GM18508 (cell line): ENCODE data around the gene LRRC37B.
"Not testable (repeated sequence)": the region's sequence is repeated elsewhere in the genome, so short reads cannot be mapped to it uniquely, and the experiment has no call there.

Experiments used
- ATAC-seq: cut with Tn5 transposase; IDR thresholded peaks from one replicate; pipeline ENCODE4 v1.9.1; 2021; ENCODE audit warnings: moderate number of reproducible peaks; ENCODE audit not compliant: insufficient read depth, unreplicated experiment

Gene LRRC37B

DNA sequence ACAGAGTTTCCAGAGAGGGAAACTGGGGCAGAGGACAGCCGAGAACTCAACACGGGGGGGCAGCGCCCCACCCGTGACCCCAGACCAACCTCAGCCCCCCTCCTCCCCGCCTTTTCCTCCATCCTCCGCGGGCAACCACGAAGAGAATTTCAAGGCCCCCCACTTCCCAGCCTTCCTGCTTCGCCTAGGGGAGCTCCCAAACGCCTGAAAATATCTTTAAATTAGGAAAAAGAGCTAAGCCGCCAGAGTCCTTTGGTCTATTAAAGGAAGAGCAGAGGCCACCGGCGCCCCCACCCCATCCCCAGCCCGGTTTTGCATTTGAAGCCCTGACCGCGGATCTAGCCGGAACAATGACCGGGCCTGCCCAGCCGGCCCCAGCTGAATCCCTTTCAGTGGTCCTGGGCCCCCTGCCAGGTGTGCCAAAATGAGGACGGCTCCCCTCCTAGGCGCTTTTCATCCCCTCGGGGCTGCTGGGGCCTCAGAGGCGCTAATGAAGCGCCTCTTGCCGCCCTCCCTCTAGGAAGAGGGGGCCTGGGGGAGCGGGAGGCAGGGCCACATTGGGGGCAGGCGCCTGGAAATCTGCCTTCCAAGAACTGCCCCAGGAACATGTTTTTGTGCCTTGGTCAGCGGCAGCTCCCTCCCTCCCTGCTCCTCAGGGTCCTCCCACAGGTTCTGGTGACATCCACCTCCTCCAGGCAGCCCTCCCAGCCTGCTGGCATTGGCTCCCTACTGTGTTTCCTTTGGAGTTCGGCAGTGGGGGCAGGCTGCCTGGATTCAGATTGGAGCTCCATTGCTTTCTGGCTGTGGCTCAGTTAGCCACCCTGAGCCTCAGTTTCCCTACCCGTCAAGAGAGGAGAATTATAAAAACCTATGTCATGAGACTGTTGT lies 78.0 kb downstream of the LRRC37B start:
- not testable (repeated sequence) for ATAC-seq

DNA sequence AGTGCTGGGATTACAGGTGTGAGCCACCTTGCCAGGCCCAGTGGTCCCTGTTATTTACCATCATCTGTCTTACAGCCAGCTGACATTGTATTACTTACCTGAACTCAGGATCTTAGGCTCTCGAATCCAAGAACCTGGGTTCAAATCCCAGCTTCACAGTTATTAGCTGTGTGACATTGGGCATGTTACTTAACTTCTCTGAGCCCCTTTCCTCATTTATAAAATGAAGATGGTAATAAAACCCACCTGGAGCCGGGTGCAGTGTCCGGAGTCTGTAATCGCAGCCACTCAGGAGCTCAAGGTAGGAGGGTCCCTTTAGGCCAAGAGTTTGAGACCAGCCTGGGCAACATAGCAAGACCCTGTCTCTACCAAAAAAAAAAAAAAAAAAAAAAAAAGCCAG lies 79.7 kb downstream of the LRRC37B start:
- ATAC-seq = not testable (repeated sequence)

DNA sequence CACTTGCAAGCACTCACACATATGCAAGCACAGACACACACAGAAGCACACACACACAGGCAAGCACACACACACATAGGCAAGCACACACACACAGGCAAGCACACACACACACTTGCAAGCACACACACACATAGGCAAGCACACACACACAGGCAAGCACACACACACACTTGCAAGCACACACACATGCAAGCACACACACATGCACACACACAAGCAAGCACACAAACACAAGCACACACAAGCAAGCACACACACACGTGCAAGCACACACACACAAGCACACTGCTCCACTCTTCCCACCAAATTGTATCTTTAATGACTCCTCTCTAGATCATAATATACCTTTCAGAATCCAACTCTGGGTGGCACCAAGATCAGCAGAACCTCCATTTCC lies 84.9 kb downstream of the LRRC37B start:
- not testable (repeated sequence) for ATAC-seq

DNA sequence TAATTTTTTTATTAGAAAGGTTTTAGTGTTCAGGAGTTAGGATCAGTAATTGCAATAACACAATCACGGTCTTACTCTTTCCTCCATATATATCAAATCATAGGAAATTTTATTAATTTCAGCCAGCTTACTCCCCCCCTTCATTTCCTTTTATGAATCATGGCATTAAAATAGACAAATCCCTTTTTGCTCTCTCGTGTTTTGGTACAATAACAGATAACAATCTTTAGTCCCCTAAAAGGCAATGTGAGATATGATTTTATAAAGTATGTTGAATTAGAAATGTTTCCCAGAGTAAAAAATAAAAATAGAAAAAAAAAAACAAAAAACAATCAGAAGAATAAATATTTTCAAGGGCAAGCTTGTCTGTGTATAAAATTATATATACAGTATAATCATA lies 92.5 kb downstream of the LRRC37B start:
- no peak for ATAC-seq

DNA sequence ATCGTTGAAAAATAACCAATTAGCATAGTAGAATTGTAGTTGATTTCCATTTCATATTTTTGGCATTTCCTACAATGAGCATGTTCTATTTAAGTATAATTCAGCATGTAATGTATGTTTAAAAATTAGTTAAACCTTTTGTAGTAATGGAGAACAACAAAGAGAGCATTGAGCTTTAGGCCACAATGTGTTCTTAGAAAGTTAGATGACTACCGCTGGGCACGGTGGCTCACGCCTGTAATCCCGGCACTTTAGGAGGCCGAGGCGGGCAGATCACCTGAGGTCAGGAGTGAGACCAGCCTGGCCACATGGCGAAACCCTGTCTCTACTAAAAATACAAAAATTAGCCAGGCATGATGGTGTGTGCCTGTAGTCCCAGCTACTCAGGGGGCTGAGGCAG lies 93.1 kb downstream of the LRRC37B start:
- ATAC-seq = not testable (repeated sequence)

DNA sequence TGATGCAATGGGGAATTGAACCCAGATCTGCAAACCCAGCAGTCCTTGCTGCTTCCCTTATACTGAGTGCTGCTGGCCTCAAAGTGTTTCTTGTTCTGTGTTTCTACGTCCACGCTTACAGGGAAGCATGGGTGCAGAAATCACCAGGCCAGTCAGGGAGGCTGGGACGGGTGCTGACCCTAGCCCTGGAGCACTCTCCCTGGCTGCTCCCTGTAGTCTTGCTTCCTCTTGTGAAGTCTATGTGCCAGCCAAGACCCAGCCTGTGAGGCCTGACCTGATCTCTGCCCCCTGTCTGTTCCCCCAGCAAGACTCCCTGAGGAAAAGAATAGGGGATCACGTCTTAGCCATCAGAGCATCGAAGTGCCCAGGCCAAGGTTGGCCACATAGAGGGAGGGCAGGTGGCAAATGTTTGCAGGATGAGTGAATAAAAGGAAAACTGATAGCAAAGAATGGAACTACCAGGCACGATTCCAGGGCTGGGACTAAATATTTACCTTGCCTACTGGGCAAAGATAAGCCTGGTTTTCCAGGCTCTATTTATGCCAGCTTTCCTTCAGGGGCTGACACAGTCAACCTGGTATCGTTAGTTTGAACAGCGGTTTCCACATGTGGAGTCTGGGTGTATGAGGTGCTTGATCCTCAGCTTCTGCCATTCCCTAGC lies 93.9 kb downstream of the LRRC37B start:
- ATAC-seq = no peak

DNA sequence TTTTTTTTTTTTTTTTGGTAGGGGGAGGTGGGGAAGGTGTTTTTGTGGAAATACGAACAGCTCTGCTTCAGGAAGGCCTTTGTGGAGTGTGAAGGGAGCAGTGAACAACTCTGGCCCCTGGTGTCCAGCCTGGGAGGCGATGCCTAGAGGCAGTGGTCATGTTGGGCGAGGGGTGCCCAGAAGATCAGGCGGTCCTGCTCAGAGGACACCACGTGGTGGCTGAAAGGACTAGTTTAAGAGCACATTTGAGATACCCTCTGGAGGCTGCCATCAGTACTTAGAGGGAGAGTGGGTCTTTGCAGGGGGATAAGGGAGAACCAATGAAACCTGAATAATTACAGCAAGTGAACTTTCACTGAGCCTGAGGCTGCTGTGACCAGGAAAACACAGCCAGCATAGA lies 95.0 kb downstream of the LRRC37B start:
- no peak for ATAC-seq

DNA sequence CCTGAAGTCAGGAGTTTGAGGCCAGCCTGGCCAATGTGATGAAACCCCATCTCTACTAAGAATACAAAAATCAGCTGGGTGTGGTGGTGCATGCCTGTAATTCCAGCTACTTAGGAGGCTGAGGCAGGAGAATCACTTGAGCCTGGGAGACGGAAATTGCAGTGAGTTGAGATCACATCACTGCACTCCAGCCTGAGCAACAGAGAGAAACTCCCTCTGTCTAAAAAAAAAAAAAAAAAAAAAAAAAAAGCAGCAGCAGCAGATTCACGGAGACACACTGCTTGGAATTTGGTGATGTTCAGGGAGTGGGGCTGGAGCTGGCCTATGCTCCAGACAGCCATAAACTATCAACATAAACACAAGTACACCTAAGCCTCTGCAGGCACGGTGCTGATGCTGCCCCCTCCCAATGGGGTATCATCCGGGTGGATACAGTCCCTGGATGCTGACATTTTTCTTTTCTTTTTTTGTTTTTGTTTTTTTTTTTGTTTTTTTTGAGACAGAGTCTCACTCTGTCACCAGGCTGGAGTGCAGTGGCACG lies 95.5 kb downstream of the LRRC37B start:
- no peak for ATAC-seq
